Measurements from ENCODE around the gene RPTOR.

DNA sequence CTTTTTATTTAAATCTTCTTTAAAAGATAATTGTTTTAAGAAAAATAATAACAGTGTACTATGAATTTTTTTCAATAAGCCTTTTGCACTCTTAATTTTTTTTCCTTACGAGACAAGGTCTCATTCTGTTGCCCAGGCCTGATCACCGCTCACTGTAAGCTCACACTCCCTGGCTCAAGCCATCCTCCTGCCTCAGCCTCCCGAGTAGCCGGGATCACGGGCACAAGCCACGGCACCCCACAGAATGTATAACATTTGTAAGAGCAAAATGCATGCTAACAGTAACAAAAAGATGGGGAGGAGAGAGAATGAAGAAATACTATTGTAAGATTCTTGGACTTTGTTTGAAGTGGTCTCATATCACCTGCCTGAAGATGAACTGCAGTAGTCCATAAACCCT lies 320.1 kb downstream of the RPTOR start:
- no peak for TF ChIP-seq CTCF (IDR thresholded peaks at IDR 0.05; ENCODE audit: insufficient read depth, low read length)
- no peak for TF ChIP-seq POLR2AphosphoS5 (IDR thresholded peaks at IDR 0.05; ENCODE audit: low read depth)
